H1 (cell line): ENCODE data around the gene ATP6V1B1.

Experiments
- BCL11A ChIP-seq, 2 experiments: IDR thresholded peaks; one replicate each; pipeline ENCODE4 v1.6.1; 2011; ENCODE audit warnings: low read depth in 2 of 2, low read length in 2 of 2, mild to moderate bottlenecking in 2 of 2
- CBX8 ChIP-seq: fragments of 300-800, 300-1000 bp; sonication (generic); IDR thresholded peaks from 2 replicates; pipeline ENCODE4 v1.7.1; 2016; ENCODE audit warnings: low read depth, low read length, borderline replicate concordance
- EZH2 ChIP-seq: fragments of 200-600 bp; sonication (generic); IDR thresholded peaks from 2 replicates; pipeline ENCODE4 v1.7.1; 2012; ENCODE audit warnings: low read depth, mild to moderate bottlenecking, moderate library complexity, low read length, inconsistent platforms; ENCODE audit not compliant: severe bottlenecking
- GABPA ChIP-seq: IDR thresholded peaks from 2 replicates; pipeline ENCODE4 v1.6.1; 2011; ENCODE audit warnings: mild to moderate bottlenecking, low read length, moderate library complexity, borderline replicate concordance; ENCODE audit not compliant: insufficient read depth
- POLR2A ChIP-seq, 2 experiments: IDR thresholded peaks; 1 replicate in 1 of 2; 2 replicates in 1 of 2; pipeline ENCODE4 v1.6.1; 2011; ENCODE audit warnings: low read depth in 2 of 2, low read length in 2 of 2, mild to moderate bottlenecking in 2 of 2; ENCODE audit errors: control extremely low read depth in 1 of 2
- SP2 ChIP-seq: IDR thresholded peaks from 2 replicates; pipeline ENCODE4 v1.6.1; 2012; ENCODE audit warnings: mild to moderate bottlenecking, low read length, inconsistent platforms
- ZNF274 ChIP-seq: IDR thresholded peaks from 2 replicates; pipeline ENCODE4 v1.7.0; 2012; ENCODE audit warnings: low read length, borderline replicate concordance; ENCODE audit errors: extremely low read depth
- TF ChIP-seq, protein P1 (sequence below), 3 experiments: IDR thresholded peaks; 1 replicate in 2 of 3; 2 replicates in 1 of 3; pipeline versions ENCODE4 v1.5.1 to v1.6.1; 2011; ENCODE audit warnings: low read length in 3 of 3, mild to moderate bottlenecking in 3 of 3, inconsistent platforms in 2 of 3, low read depth in 1 of 3, moderate library complexity in 1 of 3; ENCODE audit not compliant: insufficient read depth in 1 of 3; ENCODE audit errors: control extremely low read depth in 1 of 3

DNA sequence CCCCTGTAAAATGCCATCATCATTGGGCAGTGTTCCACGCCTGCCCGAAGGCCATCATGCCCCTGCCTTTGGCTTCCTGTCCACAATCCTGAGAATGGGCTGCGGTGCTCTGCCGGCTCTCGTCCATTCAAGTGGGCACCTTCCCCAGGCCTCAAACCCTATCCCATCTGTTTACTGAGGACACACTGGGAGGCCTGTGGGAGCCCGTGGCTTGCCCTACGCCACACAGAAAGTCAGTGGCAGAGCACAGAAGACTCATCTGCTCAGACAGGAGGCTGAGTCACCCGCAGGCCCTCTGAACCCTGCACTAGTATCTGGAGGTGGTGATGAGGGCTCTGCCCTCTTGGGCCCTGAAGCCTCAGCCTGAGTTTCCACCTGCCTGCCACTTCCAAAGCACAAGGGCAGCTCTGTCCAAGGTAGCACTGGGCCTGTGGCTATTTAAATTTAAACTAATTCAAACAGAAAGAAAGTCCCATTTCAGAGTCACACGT is 23.6 kb downstream of the ATP6V1B1 start:
- TF ChIP-seq CBX8, result no peak
- TF ChIP-seq, protein P1, sequence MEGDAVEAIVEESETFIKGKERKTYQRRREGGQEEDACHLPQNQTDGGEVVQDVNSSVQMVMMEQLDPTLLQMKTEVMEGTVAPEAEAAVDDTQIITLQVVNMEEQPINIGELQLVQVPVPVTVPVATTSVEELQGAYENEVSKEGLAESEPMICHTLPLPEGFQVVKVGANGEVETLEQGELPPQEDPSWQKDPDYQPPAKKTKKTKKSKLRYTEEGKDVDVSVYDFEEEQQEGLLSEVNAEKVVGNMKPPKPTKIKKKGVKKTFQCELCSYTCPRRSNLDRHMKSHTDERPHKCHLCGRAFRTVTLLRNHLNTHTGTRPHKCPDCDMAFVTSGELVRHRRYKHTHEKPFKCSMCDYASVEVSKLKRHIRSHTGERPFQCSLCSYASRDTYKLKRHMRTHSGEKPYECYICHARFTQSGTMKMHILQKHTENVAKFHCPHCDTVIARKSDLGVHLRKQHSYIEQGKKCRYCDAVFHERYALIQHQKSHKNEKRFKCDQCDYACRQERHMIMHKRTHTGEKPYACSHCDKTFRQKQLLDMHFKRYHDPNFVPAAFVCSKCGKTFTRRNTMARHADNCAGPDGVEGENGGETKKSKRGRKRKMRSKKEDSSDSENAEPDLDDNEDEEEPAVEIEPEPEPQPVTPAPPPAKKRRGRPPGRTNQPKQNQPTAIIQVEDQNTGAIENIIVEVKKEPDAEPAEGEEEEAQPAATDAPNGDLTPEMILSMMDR (IDR thresholded peaks at IDR 0.05; ENCODE audit: control extremely low read depth in 1 of 3, insufficient read depth in 1 of 3, low read depth in 1 of 3, low read length in 3 of 3), result no peak
- no peak for TF ChIP-seq POLR2A (IDR thresholded peaks at IDR 0.05; ENCODE audit: control extremely low read depth in 1 of 2, low read depth in 2 of 2, low read length in 2 of 2)
- TF ChIP-seq GABPA, result no peak
- no peak for TF ChIP-seq EZH2
- no peak for TF ChIP-seq BCL11A (IDR thresholded peaks at IDR 0.05; ENCODE audit: low read depth in 2 of 2, low read length in 2 of 2)
- TF ChIP-seq ZNF274, result no peak
- no peak for TF ChIP-seq SP2
